Measurements from ENCODE around the gene SHROOM3. TPM values are rescaled to one million over a fixed set of nuclear protein-coding genes. Genes with fewer than 3 reads are reported as not detected.

Gene SHROOM3
- total and polyA plus RNA-seq, 4 donors, result 4.7 to 25.8 (median 8.7) TPM

DNA sequence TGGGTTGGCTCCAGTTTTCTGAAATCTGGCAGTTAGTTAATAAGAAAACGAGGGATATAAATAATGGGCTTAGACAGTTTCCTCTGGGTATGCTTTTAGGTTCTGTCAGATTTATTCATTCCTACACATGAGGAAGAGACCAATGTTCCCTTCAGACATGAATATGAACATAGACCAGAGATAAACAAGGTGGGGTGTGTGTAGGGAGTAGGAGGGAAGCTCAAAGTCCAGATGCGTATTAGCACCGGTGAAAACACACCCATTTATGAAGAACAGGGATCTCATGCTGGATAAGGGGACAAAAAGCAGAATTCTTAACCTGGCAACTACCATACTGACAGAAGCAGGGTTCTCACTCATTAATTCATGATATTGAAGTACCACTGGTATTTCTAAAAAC, 240.0 kb downstream of the SHROOM3 start:
- no peaks in the 10 kb centered on the region for H3K9me3 ChIP-seq (ENCODE audit: control insufficient read depth in 4 of 4, low read length in 3 of 4)
- WGBS, result 67% methylated on average over 3 of the region's 3 CpGs

DNA sequence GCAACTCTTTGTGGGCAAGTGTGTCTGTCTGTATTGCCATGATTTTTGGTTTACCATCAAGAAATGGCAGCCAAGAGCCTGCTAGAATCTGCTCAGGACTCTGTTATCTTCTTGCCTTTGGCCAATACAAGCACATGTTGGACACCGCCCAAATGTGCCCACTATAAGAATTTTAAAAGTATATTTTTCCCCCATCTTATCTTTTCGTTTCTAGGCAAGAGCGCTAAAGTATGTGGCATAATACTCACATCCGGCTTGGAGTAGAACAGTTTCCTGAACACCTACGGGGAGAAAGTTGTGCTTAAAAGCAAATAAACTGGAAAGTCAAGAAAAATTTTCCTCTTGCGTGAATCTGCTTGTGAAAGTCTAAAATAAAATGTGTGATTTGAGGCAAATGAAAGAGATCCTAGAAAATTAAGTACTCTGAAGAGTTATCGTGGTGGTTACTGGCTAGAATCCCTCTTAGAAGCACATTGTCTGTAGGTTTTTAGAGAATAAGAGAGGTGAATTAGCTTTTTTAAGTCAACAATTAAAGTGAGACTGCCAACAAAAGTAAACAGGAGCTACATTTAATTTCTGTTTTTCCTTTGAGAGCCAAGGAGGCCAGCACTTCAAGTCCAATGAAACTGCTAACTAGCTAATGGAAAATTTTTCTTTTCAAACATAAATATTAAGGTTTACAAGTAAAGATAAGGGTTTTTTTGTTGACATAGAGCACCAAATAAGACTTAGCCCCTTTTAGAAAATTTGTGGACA, 242.7 kb downstream of the SHROOM3 start:
- Histone ChIP-seq H3K36me3 (ENCODE audit: control insufficient read depth in 4 of 4, insufficient read depth in 3 of 4, low read depth in 1 of 4, low read length in 3 of 4) (no peaks in the 10 kb centered on the region), H3K27ac (ENCODE audit: low read depth in 1 of 2, low read length in 2 of 2) (no peak overlapping the region), H3K9me3 (ENCODE audit: control insufficient read depth in 4 of 4, low read length in 3 of 4) (no peaks in the 10 kb centered on the region), H3K4me1 (ENCODE audit: control insufficient read depth in 4 of 4, insufficient read depth in 4 of 4, low read length in 3 of 4) (no peaks in the 10 kb centered on the region), H3K4me3 (ENCODE audit: low read depth in 1 of 3, low read length in 3 of 3) (no peak overlapping the region), H3K27me3 (ENCODE audit: control insufficient read depth in 4 of 4, insufficient read depth in 4 of 4, low read length in 3 of 4) (no peaks in the 10 kb centered on the region), H3K9ac (ENCODE audit: low read depth in 1 of 2, low read length in 2 of 2) (no peak overlapping the region)
- no peak for DNase-seq (ENCODE audit: low spot score)
- TF ChIP-seq HNF4A (conservative IDR thresholded peaks at IDR 0.05) (no peak), HNF4G (IDR thresholded peaks at IDR 0.05) (no peak), TAF1 (conservative IDR thresholded peaks at IDR 0.05) (no peak), GABPA (IDR thresholded peaks at IDR 0.05 in 1 of 2, conservative IDR thresholded peaks at IDR 0.05 in 1 of 2) (no peak), NR2F2 (IDR thresholded peaks at IDR 0.05) (no peak), RAD21 (IDR thresholded peaks at IDR 0.05) (no peak), FOXA1 (IDR thresholded peaks at IDR 0.05) (no peak), EGR1 (IDR thresholded peaks at IDR 0.05; ENCODE audit: low read depth in 2 of 2) (no peak), SP1 (IDR thresholded peaks at IDR 0.05) (no peak), RXRA (IDR thresholded peaks at IDR 0.05) (no peak), YY1 (IDR thresholded peaks at IDR 0.05) (no peak), JUND (IDR thresholded peaks at IDR 0.05) (no peak), FOXA2 (IDR thresholded peaks at IDR 0.05) (no peak)
- TF ChIP-seq, protein P1, sequence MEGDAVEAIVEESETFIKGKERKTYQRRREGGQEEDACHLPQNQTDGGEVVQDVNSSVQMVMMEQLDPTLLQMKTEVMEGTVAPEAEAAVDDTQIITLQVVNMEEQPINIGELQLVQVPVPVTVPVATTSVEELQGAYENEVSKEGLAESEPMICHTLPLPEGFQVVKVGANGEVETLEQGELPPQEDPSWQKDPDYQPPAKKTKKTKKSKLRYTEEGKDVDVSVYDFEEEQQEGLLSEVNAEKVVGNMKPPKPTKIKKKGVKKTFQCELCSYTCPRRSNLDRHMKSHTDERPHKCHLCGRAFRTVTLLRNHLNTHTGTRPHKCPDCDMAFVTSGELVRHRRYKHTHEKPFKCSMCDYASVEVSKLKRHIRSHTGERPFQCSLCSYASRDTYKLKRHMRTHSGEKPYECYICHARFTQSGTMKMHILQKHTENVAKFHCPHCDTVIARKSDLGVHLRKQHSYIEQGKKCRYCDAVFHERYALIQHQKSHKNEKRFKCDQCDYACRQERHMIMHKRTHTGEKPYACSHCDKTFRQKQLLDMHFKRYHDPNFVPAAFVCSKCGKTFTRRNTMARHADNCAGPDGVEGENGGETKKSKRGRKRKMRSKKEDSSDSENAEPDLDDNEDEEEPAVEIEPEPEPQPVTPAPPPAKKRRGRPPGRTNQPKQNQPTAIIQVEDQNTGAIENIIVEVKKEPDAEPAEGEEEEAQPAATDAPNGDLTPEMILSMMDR (IDR thresholded peaks at IDR 0.05; ENCODE audit: low read depth, low read length, missing input control), result no peak
- TF ChIP-seq, protein P2, sequence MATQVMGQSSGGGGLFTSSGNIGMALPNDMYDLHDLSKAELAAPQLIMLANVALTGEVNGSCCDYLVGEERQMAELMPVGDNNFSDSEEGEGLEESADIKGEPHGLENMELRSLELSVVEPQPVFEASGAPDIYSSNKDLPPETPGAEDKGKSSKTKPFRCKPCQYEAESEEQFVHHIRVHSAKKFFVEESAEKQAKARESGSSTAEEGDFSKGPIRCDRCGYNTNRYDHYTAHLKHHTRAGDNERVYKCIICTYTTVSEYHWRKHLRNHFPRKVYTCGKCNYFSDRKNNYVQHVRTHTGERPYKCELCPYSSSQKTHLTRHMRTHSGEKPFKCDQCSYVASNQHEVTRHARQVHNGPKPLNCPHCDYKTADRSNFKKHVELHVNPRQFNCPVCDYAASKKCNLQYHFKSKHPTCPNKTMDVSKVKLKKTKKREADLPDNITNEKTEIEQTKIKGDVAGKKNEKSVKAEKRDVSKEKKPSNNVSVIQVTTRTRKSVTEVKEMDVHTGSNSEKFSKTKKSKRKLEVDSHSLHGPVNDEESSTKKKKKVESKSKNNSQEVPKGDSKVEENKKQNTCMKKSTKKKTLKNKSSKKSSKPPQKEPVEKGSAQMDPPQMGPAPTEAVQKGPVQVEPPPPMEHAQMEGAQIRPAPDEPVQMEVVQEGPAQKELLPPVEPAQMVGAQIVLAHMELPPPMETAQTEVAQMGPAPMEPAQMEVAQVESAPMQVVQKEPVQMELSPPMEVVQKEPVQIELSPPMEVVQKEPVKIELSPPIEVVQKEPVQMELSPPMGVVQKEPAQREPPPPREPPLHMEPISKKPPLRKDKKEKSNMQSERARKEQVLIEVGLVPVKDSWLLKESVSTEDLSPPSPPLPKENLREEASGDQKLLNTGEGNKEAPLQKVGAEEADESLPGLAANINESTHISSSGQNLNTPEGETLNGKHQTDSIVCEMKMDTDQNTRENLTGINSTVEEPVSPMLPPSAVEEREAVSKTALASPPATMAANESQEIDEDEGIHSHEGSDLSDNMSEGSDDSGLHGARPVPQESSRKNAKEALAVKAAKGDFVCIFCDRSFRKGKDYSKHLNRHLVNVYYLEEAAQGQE (IDR thresholded peaks at IDR 0.05), result no peak
- TF ChIP-seq, protein P3, sequence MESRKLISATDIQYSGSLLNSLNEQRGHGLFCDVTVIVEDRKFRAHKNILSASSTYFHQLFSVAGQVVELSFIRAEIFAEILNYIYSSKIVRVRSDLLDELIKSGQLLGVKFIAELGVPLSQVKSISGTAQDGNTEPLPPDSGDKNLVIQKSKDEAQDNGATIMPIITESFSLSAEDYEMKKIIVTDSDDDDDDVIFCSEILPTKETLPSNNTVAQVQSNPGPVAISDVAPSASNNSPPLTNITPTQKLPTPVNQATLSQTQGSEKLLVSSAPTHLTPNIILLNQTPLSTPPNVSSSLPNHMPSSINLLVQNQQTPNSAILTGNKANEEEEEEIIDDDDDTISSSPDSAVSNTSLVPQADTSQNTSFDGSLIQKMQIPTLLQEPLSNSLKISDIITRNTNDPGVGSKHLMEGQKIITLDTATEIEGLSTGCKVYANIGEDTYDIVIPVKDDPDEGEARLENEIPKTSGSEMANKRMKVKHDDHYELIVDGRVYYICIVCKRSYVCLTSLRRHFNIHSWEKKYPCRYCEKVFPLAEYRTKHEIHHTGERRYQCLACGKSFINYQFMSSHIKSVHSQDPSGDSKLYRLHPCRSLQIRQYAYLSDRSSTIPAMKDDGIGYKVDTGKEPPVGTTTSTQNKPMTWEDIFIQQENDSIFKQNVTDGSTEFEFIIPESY (IDR thresholded peaks at IDR 0.05), result no peak
- TF ChIP-seq, protein P4, sequence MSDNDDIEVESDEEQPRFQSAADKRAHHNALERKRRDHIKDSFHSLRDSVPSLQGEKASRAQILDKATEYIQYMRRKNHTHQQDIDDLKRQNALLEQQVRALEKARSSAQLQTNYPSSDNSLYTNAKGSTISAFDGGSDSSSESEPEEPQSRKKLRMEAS (IDR thresholded peaks at IDR 0.05), result no peak
- TF ChIP-seq, protein P5, sequence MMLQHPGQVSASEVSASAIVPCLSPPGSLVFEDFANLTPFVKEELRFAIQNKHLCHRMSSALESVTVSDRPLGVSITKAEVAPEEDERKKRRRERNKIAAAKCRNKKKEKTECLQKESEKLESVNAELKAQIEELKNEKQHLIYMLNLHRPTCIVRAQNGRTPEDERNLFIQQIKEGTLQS (IDR thresholded peaks at IDR 0.05), result no peak
- 80% methylated on average over 7 of the region's 7 CpGs for WGBS

More for the DNA sequence above, 240.0 kb downstream of the SHROOM3 start:
- H3K27ac ChIP-seq (ENCODE audit: low read depth in 1 of 2, low read length in 2 of 2), result no peak overlapping the region
- no peaks in the 10 kb centered on the region for H3K27me3 ChIP-seq (ENCODE audit: control insufficient read depth in 4 of 4, insufficient read depth in 4 of 4, low read length in 3 of 4)
- peak; percentile 26 to 39 for TF ChIP-seq HNF4A (conservative IDR thresholded peaks at IDR 0.05)
- TF ChIP-seq, protein P3 (IDR thresholded peaks at IDR 0.05), result no peak
- no peaks in the 10 kb centered on the region for H3K4me1 ChIP-seq (ENCODE audit: control insufficient read depth in 4 of 4, insufficient read depth in 4 of 4, low read length in 3 of 4)
- no peaks in the 10 kb centered on the region for H3K36me3 ChIP-seq (ENCODE audit: control insufficient read depth in 4 of 4, insufficient read depth in 3 of 4, low read depth in 1 of 4, low read length in 3 of 4)
- no peak for DNase-seq (ENCODE audit: low spot score)
- no peak overlapping the region for H3K4me3 ChIP-seq (ENCODE audit: low read depth in 1 of 3, low read length in 3 of 3)
- no peak overlapping the region for H3K9ac ChIP-seq (ENCODE audit: low read depth in 1 of 2, low read length in 2 of 2)

Measured in liver (tissue), 9 donors.